Measurements from ENCODE around the gene KIAA1549.
"Not testable (repeated sequence)": the region's sequence is repeated elsewhere in the genome, so short reads cannot be mapped to it uniquely, and the experiment has no call there.

Gene KIAA1549

DNA sequence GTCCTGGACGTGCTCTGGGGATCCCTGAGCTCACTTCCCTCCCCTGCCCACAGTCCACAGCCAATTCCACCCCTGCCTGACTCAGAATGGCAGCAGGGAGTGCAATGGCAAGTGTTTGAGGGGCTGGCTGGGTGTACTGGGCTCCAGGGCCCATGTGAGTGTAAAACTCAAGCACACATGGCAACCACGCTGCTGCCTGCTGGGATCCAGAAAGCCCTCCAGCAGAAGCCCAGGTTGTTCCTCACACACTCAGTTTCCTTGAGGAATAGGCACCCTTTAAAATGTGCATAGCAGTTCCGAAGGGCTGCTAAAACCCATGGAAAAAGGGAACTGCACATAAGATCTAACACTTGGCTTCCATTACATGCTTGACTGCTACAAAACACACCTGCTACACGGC is 171.8 kb downstream of the KIAA1549 start:
- DNase-seq (ENCODE audit: low spot score), result no peak

DNA sequence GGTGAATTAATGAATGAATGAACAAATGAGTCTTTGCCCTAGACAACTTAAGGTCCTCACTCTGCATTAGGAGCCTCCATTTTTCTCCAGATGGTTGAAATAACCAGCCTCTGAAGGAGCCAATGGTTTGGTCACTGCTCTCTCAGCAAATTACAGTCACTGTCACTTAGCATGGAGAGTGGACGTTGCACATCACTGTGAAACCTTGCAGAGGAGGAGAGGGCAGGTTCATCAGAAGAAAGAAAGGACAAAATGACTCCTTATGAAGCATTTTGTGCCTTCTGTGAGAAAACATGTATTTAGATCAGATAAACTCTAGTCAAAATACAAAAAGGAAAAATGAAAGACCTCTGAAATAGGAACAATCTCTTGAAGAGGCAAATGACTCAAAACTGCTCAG is 176.6 kb downstream of the KIAA1549 start:
- DNase-seq (ENCODE audit: low spot score), result no peak

DNA sequence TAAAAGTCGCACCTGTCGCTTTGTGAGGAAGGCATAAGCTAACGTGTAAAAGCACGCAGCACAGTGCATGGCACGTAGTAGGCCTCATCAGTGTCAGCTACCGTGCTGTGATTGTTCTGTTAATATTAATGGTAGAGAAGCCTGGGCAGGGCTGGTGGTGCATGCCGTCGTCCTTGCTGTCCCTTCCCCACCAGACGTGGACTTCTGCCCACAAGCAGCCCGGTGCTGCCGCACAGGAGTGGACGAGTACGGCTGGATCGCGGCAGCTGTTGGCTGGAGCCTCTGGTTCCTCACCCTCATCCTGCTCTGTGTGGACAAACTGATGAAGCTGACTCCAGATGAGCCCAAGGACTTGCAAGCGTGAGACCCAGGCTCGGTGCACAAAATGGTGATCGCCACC is 178.5 kb downstream of the KIAA1549 start:
- DNase-seq (ENCODE audit: low spot score), result no peak

DNA sequence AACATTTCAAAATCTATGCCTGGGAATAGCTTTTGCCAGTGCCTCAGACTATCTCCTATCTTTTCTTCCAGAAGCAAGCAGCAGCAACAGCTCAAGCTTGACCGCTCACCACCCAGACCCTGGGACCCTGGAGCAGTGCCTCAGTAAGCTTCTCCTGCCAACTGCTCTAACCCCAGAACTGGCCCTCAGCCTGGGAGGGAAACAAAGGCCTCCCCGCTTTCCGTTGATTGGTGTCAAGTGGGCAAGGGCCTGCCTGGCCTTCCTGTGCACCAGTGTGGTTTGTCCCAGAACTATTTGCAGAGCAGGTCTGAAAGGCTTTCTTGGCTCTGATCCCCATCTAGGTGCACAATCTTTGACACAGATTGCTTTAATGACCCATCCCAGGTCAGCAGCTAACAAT is 179.9 kb downstream of the KIAA1549 start:
- DNase-seq (ENCODE audit: low spot score), result no peak

DNA sequence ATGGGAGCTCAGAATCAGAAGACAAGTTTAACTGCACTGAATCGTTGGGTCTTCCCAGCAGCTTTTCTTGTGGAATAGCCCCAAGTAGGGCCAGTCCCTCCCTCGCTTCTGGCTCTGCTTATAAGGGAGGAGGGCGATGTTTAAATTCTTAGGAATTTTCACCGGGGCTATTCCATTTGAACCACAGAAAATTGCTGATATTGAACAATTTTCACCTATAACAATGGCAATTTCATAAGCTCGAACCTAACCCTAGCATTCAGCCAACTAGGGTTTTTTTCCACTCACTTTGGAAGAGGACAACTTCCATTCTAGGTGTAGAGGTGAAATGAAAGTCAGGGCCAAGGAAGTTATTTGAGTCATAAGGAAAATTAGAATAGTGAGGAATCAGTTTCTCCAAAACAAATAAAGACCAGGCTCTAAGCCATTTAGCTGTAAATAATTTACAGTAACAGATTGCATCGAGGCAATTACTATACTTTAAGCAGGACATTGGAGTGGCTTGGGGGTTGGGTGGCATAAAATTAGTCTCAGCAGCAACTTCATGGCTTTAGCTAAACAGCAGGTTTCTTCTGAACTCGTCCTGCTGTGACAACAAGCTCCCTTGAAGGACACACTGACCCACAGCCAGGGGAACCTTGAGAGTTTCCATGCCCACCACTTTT is 181.7 kb downstream of the KIAA1549 start:
- no peak for DNase-seq (ENCODE audit: low spot score)

DNA sequence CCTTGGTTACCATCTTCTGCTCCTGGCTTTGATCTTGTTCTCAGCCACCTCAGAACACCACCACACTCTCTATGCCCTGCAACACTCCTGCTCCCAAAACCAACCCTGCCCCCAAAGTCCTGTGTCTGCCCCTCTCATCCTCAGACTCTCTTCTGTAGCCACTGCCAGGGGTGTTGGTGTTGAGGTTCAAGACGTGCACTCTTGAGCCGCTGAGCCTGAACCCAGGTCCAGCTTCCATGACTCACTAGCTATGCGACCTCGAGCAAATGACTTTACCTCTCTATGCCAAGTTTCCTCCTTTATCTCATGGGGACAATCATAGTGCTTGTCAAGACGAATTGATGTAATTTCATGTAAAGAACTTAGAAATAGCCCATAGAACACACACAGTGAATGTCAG is 182.4 kb downstream of the KIAA1549 start:
- DNase-seq (ENCODE audit: low spot score), result no peak

DNA sequence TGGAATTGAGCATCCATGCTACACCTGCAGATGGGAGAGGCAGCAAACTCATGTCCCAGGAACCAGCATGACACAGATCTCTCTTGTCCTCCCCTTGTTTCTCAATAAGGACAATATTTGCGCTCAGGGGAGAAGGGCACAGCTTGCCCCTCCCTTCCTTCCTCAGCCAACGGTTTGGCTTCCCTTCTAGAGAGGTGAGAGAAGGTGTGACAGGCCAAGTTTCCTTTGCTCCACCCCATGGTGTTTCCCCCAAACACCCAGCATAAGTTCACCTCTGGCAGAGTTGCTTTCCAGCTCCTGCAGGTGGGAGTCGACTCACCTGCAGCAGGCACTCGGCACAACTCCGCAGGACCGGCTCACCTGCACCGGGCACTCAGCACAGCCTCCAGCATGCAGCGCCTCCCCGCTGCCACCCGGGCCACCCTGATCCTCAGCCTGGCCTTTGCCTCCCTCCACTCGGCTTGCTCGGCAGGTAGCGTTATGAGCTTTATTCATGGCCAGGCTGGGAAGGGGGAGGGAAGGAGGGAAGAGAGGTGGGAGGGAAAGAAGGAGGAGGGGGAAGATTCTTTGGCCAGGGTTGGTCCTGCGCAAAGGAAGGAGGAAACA is 183.4 kb downstream of the KIAA1549 start, which contains the start of the genes ATP6V0A4 and TMEM213:
ATP6V0A4 (minus strand) TSS at position 482 of the 606 bp plus-strand sequence. CDS start 26,949 bp downstream, outside the sequence.
TMEM213 (plus strand) TSS at position 280 of the 606 bp plus-strand sequence; CDS start at position 391, 111 bp downstream.
- DNase-seq (ENCODE audit: low spot score), result no peak

DNA sequence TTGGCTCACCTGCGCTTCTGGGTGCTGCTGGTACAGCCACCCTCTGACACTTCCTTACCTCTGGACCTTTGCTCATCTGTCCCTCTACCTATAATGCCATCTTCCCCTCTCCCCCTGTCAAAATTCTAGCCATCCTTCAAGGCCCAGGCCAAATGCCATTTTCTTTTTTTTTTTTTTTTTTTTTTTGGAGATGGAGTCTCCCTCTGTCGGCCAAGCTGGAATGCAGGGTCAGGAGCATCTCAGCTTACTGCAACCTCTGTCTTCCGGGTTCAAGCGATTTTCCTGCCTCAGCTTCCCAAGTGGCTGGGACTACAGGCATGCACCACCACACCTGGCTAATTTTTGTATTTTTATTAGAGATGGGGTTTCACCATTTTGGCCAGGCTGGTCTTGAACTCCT is 184.1 kb downstream of the KIAA1549 start:
- DNase-seq (ENCODE audit: low spot score), result not testable (repeated sequence)

DNA sequence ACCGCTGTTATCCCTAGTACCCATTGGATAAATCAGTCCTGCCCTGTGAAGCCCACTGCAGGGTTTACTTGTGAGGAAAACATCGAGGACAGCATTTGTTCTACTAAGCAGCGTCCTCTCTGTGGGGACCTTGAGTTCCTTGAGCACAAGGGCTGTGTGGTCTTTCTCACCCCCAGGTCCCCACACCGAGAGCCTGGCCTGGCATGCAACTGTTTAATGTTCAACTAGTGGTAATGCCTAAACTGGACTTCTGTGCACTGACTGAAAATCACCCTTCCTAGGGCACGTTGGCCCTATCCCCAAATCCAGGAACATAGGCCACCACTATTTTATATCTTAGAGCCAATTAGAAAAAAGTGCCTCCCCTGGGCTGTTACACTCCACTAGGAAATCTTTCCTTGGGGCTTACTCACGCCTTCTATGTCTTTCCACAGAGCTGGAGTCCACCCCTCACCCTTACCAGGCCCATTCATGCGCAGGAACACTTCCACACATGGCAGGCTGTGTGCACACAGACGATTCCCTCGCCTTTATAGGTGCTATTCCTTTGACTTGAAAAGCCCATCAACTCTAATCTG is 185.1 kb downstream of the KIAA1549 start:
- DNase-seq (ENCODE audit: low spot score), result no peak

DNA sequence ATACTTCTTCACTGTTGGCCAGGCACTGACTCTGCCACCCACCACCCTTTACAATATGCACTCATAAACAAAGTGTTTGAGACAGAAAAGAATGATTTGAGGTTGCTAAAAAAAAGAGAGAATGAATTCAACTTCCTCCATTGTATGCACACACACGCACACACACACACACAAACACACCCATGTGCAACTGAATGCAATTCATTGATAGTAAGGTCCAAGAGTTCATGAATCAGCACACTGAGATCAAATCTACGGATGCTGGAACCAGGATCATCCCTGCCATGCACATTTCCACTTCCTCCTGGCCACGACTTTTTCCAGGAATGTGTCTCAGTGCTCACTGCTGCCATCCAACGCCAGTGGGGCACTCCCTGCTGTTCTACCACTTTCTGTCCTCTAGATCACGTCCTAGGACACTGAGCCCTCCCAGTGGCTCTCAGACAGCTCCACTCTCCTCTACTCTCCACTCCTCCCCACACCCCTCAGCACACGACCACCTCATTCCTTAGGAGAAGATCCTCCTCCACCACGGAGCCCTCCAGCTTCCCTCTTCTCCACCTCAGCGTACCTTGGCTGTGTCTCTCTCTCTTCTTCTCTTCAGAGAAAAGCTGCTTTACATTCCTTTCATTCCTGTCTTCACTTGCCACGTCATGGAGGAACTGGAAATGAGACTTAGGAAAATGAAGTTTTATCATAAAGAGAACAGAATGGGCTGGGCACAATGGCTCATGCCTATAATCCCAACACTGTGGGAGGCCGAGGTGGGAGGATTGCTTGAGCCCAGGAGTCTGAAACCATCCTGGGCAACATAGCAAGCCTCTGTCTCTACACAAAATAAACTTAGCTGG is 195.4 kb downstream of the KIAA1549 start:
- no peak for DNase-seq (ENCODE audit: low spot score)

DNA sequence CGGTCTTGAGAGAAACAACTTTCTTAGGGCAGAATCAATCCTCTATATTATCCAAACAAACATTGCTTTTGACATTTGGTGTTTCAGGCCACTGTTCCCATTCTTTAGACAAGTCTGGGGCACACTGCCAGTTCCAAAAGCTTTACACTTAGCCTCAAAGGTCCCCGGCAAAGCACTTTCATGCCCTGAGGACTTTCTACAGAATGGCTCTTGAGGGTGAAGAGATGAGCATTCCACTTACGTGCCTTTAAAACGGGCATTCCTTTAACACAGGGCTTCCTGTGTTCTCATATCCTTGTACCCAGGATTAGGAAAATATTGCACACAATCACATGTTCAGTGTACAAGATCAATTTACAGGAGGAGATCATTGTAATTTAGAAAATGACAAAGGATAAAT is 196.5 kb downstream of the KIAA1549 start:
- no peak for DNase-seq (ENCODE audit: low spot score)
